ENCODE measurements around the gene PACS2.

PACS2 gene

GRCh38 chr14:105408592-105408991, 94.0 kb downstream of the PACS2 start:
- ChIA-PET POLR2A (interaction anchor here (0.6 kb wide), 1 partner anchor 14 kb away, joined by 4 read pairs; no protein-coding TSS in a partner anchor), CTCF (interaction anchor here (0.6 to 1.3 kb wide), 2 partner anchors 10 kb away, joined by 3 read pairs; no protein-coding TSS in a partner anchor)
- H3K27me3 ChIP-seq (replicated peaks in 2 of 5; ENCODE audit: control insufficient read depth in 4 of 5, insufficient read depth in 5 of 5, low read length in 4 of 5): peaks cover 0 to 31% (median 16%) of the 10 kb centered on the region in 5 experiments
- no peak overlapping the region for H3K27ac ChIP-seq (ENCODE audit: insufficient read depth in 1 of 2, low read depth in 1 of 2, low read length in 2 of 2, poor library complexity in 1 of 2, severe bottlenecking in 2 of 2)
- no peaks in the 10 kb centered on the region for H3K36me3 ChIP-seq (ENCODE audit: control insufficient read depth in 4 of 4, insufficient read depth in 4 of 4, low read length in 3 of 4)
- no peaks in the 10 kb centered on the region for H3K9me3 ChIP-seq (ENCODE audit: control extremely low read depth in 1 of 5, control insufficient read depth in 4 of 5, insufficient read depth in 2 of 5, low read depth in 1 of 5, low read length in 4 of 5)
- no peak overlapping the region for H3K4me3 ChIP-seq (ENCODE audit: control insufficient read depth in 1 of 7, extremely low read depth in 1 of 7, insufficient read depth in 4 of 7, low read depth in 2 of 7, low read length in 6 of 7)
- peaks cover 4 to 21% (median 11%) of the 10 kb centered on the region in 4 experiments for H3K4me1 ChIP-seq (ENCODE audit: control extremely low read depth in 1 of 4, control insufficient read depth in 4 of 4, insufficient read depth in 4 of 4, low read length in 3 of 4)
- 99% methylated on average over 13 of the region's 13 CpGs for WGBS (ENCODE audit: insufficient coverage)
- DNase-seq: no peak

- Histone ChIP-seq H3K27ac (ENCODE audit: insufficient read depth in 1 of 2, low read depth in 1 of 2, low read length in 2 of 2, poor library complexity in 1 of 2, severe bottlenecking in 2 of 2) (no peak overlapping the region), H3K9me3 (ENCODE audit: control extremely low read depth in 1 of 5, control insufficient read depth in 4 of 5, insufficient read depth in 2 of 5, low read depth in 1 of 5, low read length in 4 of 5) (no peaks in the 10 kb centered on the region), H3K4me1 (ENCODE audit: control extremely low read depth in 1 of 4, control insufficient read depth in 4 of 4, insufficient read depth in 4 of 4, low read length in 3 of 4) (peaks cover 4 to 23% (median 15%) of the 10 kb centered on the region in 4 experiments), H3K27me3 (replicated peaks in 2 of 5; ENCODE audit: control insufficient read depth in 4 of 5, insufficient read depth in 5 of 5, low read length in 4 of 5) (peaks cover 0 to 31% (median 16%) of the 10 kb centered on the region in 5 experiments), H3K36me3 (ENCODE audit: control insufficient read depth in 4 of 4, insufficient read depth in 4 of 4, low read length in 3 of 4) (no peaks in the 10 kb centered on the region), H3K4me3 (ENCODE audit: control insufficient read depth in 1 of 7, extremely low read depth in 1 of 7, insufficient read depth in 4 of 7, low read depth in 2 of 7, low read length in 6 of 7) (no peak overlapping the region)
- ChIA-PET CTCF (no interaction called here), POLR2A (interaction anchor here (0.6 kb wide), 1 partner anchor 14 kb away, joined by 4 read pairs; no protein-coding TSS in a partner anchor)
- 89% methylated on average over 1 of the region's 3 CpGs for WGBS (ENCODE audit: insufficient coverage)
- DNase-seq: no peak
Observed at GRCh38 chr14:105409364-105409763, 94.8 kb downstream of the PACS2 start.

- Histone ChIP-seq H3K9me3 (ENCODE audit: control extremely low read depth in 1 of 5, control insufficient read depth in 4 of 5, insufficient read depth in 2 of 5, low read depth in 1 of 5, low read length in 4 of 5) (no peaks in the 10 kb centered on the region), H3K27ac (ENCODE audit: insufficient read depth in 1 of 2, low read depth in 1 of 2, low read length in 2 of 2, poor library complexity in 1 of 2, severe bottlenecking in 2 of 2) (no peak overlapping the region), H3K36me3 (ENCODE audit: control insufficient read depth in 4 of 4, insufficient read depth in 4 of 4, low read length in 3 of 4) (no peaks in the 10 kb centered on the region), H3K27me3 (replicated peaks in 2 of 5; ENCODE audit: control insufficient read depth in 4 of 5, insufficient read depth in 5 of 5, low read length in 4 of 5) (peaks cover 0 to 31% (median 16%) of the 10 kb centered on the region in 5 experiments), H3K4me3 (ENCODE audit: control insufficient read depth in 1 of 7, extremely low read depth in 1 of 7, insufficient read depth in 4 of 7, low read depth in 2 of 7, low read length in 6 of 7) (peak overlapping the region in 3 of 7 experiments; percentile 19 to 68 (median 36)), H3K4me1 (ENCODE audit: control extremely low read depth in 1 of 4, control insufficient read depth in 4 of 4, insufficient read depth in 4 of 4, low read length in 3 of 4) (peaks cover 4 to 30% (median 22%) of the 10 kb centered on the region in 4 experiments)
- ChIA-PET CTCF (interaction anchor here (1.2 to 1.6 kb wide), 4 partner anchors 10 to 40 kb away, joined by 3 to 5 read pairs (median 4); no protein-coding TSS in a partner anchor), POLR2A (interaction anchor here (0.8 kb wide), 1 partner anchor 36 kb away, joined by 3 read pairs; no protein-coding TSS in a partner anchor)
- DNase-seq: no peak
- 46% methylated on average over 3 of the region's 5 CpGs for WGBS (ENCODE audit: insufficient coverage)
Observed at GRCh38 chr14:105410642-105411016, 96.1 kb downstream of the PACS2 start.

- ChIA-PET CTCF (interaction anchor here (0.6 to 1.6 kb wide), 7 partner anchors 10 to 81 kb away, joined by 3 to 5 read pairs (median 3); no protein-coding TSS in a partner anchor), POLR2A (interaction anchor here (0.6 to 1.5 kb wide), 4 partner anchors 12 to 37 kb away, joined by 3 to 6 read pairs (median 3); no protein-coding TSS in a partner anchor)
- peak in 2 of 3 donors; percentile 37 to 53 for DNase-seq
- Histone ChIP-seq H3K27ac (ENCODE audit: insufficient read depth in 1 of 2, low read depth in 1 of 2, low read length in 2 of 2, poor library complexity in 1 of 2, severe bottlenecking in 2 of 2) (no peak overlapping the region), H3K27me3 (replicated peaks in 2 of 5; ENCODE audit: control insufficient read depth in 4 of 5, insufficient read depth in 5 of 5, low read length in 4 of 5) (peaks cover 0 to 31% (median 16%) of the 10 kb centered on the region in 5 experiments), H3K4me3 (ENCODE audit: control insufficient read depth in 1 of 7, extremely low read depth in 1 of 7, insufficient read depth in 4 of 7, low read depth in 2 of 7, low read length in 6 of 7) (peak overlapping the region in 6 of 7 experiments; percentile 11 to 68 (median 38)), H3K9me3 (ENCODE audit: control extremely low read depth in 1 of 5, control insufficient read depth in 4 of 5, insufficient read depth in 2 of 5, low read depth in 1 of 5, low read length in 4 of 5) (no peaks in the 10 kb centered on the region), H3K36me3 (ENCODE audit: control insufficient read depth in 4 of 4, insufficient read depth in 4 of 4, low read length in 3 of 4) (no peaks in the 10 kb centered on the region), H3K4me1 (ENCODE audit: control extremely low read depth in 1 of 4, control insufficient read depth in 4 of 4, insufficient read depth in 4 of 4, low read length in 3 of 4) (peaks cover 4 to 30% (median 23%) of the 10 kb centered on the region in 4 experiments)
- WGBS (ENCODE audit: insufficient coverage): 10% methylated on average over 79 of the region's 86 CpGs
Observed at GRCh38 chr14:105411017-105411941, 96.7 kb downstream of the PACS2 start.

- Histone ChIP-seq H3K27me3 (replicated peaks in 2 of 5; ENCODE audit: control insufficient read depth in 4 of 5, insufficient read depth in 5 of 5, low read length in 4 of 5) (peaks cover 0 to 31% (median 16%) of the 10 kb centered on the region in 5 experiments), H3K36me3 (ENCODE audit: control insufficient read depth in 4 of 4, insufficient read depth in 4 of 4, low read length in 3 of 4) (no peaks in the 10 kb centered on the region), H3K9me3 (ENCODE audit: control extremely low read depth in 1 of 5, control insufficient read depth in 4 of 5, insufficient read depth in 2 of 5, low read depth in 1 of 5, low read length in 4 of 5) (no peaks in the 10 kb centered on the region), H3K4me1 (ENCODE audit: control extremely low read depth in 1 of 4, control insufficient read depth in 4 of 4, insufficient read depth in 4 of 4, low read length in 3 of 4) (peaks cover 4 to 27% (median 21%) of the 10 kb centered on the region in 4 experiments), H3K4me3 (ENCODE audit: control insufficient read depth in 1 of 7, extremely low read depth in 1 of 7, insufficient read depth in 4 of 7, low read depth in 2 of 7, low read length in 6 of 7) (peak overlapping the region in 1 of 7 experiments; percentile 64), H3K27ac (ENCODE audit: insufficient read depth in 1 of 2, low read depth in 1 of 2, low read length in 2 of 2, poor library complexity in 1 of 2, severe bottlenecking in 2 of 2) (no peak overlapping the region)
- CTCF ChIA-PET: interaction anchor here (0.6 to 1.6 kb wide), 6 partner anchors 8 to 80 kb away, joined by 3 to 6 read pairs (median 4); no protein-coding TSS in a partner anchor
- DNase-seq: no peak
- WGBS (ENCODE audit: insufficient coverage): 88% methylated on average over 13 of the region's 17 CpGs
- POLR2A ChIA-PET: interaction anchor here (0.8 to 1.5 kb wide), 2 partner anchors 9 to 14 kb away, joined by 3 read pairs; no protein-coding TSS in a partner anchor
Observed at GRCh38 chr14:105411985-105412770, 97.6 kb downstream of the PACS2 start.

GRCh38 chr14:105412771-105413543, 98.4 kb downstream of the PACS2 start:
- ChIA-PET POLR2A (interaction anchor here (0.8 kb wide), 1 partner anchor 10 kb away, joined by 3 read pairs; no protein-coding TSS in a partner anchor), CTCF (interaction anchor here (0.6 to 1.6 kb wide), 9 partner anchors 9 to 47 kb away, joined by 3 to 8 read pairs (median 5); no protein-coding TSS in a partner anchor)

More at GRCh38 chr14:105412771-105413543, 98.4 kb downstream of the PACS2 start:
- WGBS (ENCODE audit: insufficient coverage): 100% methylated on average over 7 of the region's 8 CpGs
- H3K4me3 ChIP-seq (ENCODE audit: control insufficient read depth in 1 of 7, extremely low read depth in 1 of 7, insufficient read depth in 4 of 7, low read depth in 2 of 7, low read length in 6 of 7): no peak overlapping the region
- peaks cover 0 to 31% (median 16%) of the 10 kb centered on the region in 5 experiments for H3K27me3 ChIP-seq (replicated peaks in 2 of 5; ENCODE audit: control insufficient read depth in 4 of 5, insufficient read depth in 5 of 5, low read length in 4 of 5)
- no peaks in the 10 kb centered on the region for H3K36me3 ChIP-seq (ENCODE audit: control insufficient read depth in 4 of 4, insufficient read depth in 4 of 4, low read length in 3 of 4)
- no peak overlapping the region for H3K27ac ChIP-seq (ENCODE audit: insufficient read depth in 1 of 2, low read depth in 1 of 2, low read length in 2 of 2, poor library complexity in 1 of 2, severe bottlenecking in 2 of 2)
- H3K9me3 ChIP-seq (ENCODE audit: control extremely low read depth in 1 of 5, control insufficient read depth in 4 of 5, insufficient read depth in 2 of 5, low read depth in 1 of 5, low read length in 4 of 5): no peaks in the 10 kb centered on the region
- no peak for DNase-seq
- peaks cover 4 to 27% (median 21%) of the 10 kb centered on the region in 4 experiments for H3K4me1 ChIP-seq (ENCODE audit: control extremely low read depth in 1 of 4, control insufficient read depth in 4 of 4, insufficient read depth in 4 of 4, low read length in 3 of 4)

Measured in common myeloid progenitor, CD34-positive (primary cell).